ENCODE measurements around the gene AREL1.

AREL1 gene

DNA sequence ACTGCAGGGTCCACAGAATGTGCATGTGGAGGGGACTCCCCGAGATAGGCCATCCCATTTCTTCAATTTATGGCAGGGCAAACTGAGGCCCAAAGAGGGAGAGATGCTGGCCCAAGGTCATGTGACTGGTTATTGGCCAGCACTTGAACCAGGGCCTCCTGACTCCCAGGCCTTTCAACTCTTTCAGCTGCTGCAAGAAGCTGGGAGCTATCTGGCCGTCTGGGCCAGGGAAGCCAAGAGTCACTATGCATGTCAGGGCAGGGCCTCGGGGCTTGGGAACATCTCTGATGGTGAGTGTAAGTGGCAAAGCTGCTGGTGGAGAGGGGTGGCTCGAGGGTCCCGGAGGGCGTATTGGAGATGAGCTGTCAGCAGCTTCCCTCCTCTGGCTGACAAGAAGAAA is 91.3 kb downstream of the AREL1 start:
- Histone ChIP-seq H3K9me3 (no peaks in the 10 kb centered on the region), H3K4me1 (no peaks in the 10 kb centered on the region), H3K27me3 (no peaks in the 10 kb centered on the region), H3K4me3 (ENCODE audit: low read depth, low read length) (no peak overlapping the region), H3K36me3 (no peaks in the 10 kb centered on the region)
- TF ChIP-seq, protein P1, sequence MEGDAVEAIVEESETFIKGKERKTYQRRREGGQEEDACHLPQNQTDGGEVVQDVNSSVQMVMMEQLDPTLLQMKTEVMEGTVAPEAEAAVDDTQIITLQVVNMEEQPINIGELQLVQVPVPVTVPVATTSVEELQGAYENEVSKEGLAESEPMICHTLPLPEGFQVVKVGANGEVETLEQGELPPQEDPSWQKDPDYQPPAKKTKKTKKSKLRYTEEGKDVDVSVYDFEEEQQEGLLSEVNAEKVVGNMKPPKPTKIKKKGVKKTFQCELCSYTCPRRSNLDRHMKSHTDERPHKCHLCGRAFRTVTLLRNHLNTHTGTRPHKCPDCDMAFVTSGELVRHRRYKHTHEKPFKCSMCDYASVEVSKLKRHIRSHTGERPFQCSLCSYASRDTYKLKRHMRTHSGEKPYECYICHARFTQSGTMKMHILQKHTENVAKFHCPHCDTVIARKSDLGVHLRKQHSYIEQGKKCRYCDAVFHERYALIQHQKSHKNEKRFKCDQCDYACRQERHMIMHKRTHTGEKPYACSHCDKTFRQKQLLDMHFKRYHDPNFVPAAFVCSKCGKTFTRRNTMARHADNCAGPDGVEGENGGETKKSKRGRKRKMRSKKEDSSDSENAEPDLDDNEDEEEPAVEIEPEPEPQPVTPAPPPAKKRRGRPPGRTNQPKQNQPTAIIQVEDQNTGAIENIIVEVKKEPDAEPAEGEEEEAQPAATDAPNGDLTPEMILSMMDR (IDR thresholded peaks at IDR 0.05; ENCODE audit: low read depth, low read length), result no peak
- no peak for DNase-seq

- no peak for DNase-seq
- no peaks in the 10 kb centered on the region for H3K36me3 ChIP-seq
- no peaks in the 10 kb centered on the region for H3K4me1 ChIP-seq
- H3K27me3 ChIP-seq, result no peaks in the 10 kb centered on the region
- H3K4me3 ChIP-seq (ENCODE audit: low read depth, low read length), result no peak overlapping the region
- TF ChIP-seq, protein P1 (IDR thresholded peaks at IDR 0.05; ENCODE audit: low read depth, low read length), result no peak
- H3K9me3 ChIP-seq, result no peaks in the 10 kb centered on the region
These were observed 92.0 kb downstream of the AREL1 start for GRCh38 chr14:74620923-74621322.

DNA sequence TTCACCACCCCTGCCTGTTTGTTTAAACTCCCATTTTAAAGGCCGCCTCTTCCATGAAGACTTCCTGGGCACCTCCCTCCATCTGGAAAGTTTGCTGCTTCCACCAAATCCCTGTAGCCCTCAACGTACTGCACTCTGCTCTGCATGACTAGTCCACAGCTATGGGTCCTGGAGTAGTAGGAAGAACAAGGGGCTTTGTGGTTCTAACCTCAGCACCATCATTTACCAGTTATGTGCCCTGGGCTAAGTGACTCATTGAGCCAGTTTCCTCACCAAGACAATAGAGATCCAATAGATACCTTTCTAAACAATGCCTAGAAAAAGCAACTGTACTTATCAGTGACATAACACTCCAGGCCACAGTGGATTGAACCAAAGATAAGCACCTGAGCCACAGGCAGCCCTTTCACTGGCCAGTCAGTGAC is 92.4 kb downstream of the AREL1 start:
- no peaks in the 10 kb centered on the region for H3K9me3 ChIP-seq
- H3K36me3 ChIP-seq, result no peaks in the 10 kb centered on the region
- DNase-seq, result no peak
- H3K4me3 ChIP-seq (ENCODE audit: low read depth, low read length), result no peak overlapping the region
- no peaks in the 10 kb centered on the region for H3K27me3 ChIP-seq
- TF ChIP-seq, protein P1 (IDR thresholded peaks at IDR 0.05; ENCODE audit: low read depth, low read length), result no peak
- H3K4me1 ChIP-seq, result no peaks in the 10 kb centered on the region

- no peak for DNase-seq
These were observed 93.2 kb downstream of the AREL1 start for GRCh38 chr14:74619672-74620131.

DNA sequence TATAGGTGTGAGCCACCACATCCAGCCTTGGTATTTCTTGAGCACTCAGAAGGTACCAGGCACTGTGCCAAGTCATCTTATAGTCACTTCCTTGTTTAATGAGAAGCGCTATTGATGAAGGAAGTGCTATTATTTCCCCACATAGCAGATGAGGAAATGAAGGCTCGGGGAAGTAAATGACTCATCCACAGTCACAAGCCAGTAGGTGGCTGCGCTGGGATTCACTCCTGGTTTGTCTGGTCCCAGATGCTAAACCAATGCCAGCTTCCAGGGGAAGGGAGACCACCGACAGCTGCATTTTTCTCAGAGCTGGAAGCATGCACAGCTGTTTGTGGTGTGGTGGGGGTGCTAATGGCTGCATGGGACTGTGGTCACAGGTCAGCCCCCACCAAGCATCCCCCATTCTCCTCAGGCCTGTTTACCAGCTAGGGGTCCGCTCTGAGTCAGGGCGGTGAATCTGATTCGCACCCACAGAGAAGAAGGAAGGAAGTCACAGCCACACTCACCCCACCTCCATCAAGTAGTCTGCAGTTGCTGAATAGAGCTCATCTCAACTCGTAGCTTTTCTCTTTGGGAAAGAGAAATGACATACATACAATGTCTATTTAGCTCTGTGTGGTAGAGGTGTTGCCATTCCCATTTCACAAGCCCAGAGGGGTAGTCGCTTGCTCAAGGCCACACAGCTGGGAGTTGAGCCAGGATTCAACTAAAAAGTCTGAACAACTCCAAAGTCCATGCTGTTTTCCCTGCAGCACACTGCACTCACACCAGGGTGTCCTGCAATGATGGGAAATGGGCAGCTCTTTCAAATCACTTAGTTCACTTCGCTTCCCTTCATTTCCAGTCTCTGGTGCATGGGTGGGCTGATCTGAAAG is 94.6 kb downstream of the AREL1 start:
- DNase-seq, result no peak
- Histone ChIP-seq H3K27me3 (no peaks in the 10 kb centered on the region), H3K36me3 (no peaks in the 10 kb centered on the region), H3K4me3 (ENCODE audit: low read depth, low read length) (no peak overlapping the region), H3K4me1 (peaks cover 7% of the 10 kb centered on the region; the same call in 1 of the 2 replicates), H3K9me3 (no peaks in the 10 kb centered on the region)
- TF ChIP-seq, protein P1 (IDR thresholded peaks at IDR 0.05; ENCODE audit: low read depth, low read length), result no peak

More at GRCh38 chr14:74619672-74620131, 93.2 kb downstream of the AREL1 start:
- H3K27me3 ChIP-seq, result no peaks in the 10 kb centered on the region
- no peaks in the 10 kb centered on the region for H3K9me3 ChIP-seq
- no peak overlapping the region for H3K4me3 ChIP-seq (ENCODE audit: low read depth, low read length)
- no peaks in the 10 kb centered on the region for H3K36me3 ChIP-seq
- peaks cover 4% of the 10 kb centered on the region; the same call in 1 of the 2 replicates for H3K4me1 ChIP-seq
- TF ChIP-seq, protein P1 (IDR thresholded peaks at IDR 0.05; ENCODE audit: low read depth, low read length), result no peak

Measured in BE2C (cell line).